Mammary epithelial cell (primary cell): ENCODE measurements around the gene ZNF436.

Experiments
- CTCF ChIP-seq, 2 donors: IDR thresholded peaks in 1 of 2; conservative IDR thresholded peaks in 1 of 2; 2 replicates each; pipeline ENCODE4 v1.5.1; 2011 to 2012; ENCODE audit warnings: inconsistent platforms in 2 of 2, low read length in 2 of 2, mild to moderate bottlenecking in 2 of 2, control low read depth in 1 of 2, low read depth in 1 of 2; ENCODE audit not compliant: insufficient read depth in 1 of 2; ENCODE audit errors: extremely low read depth in 1 of 2
- EZH2 ChIP-seq: IDR thresholded peaks from 2 replicates; pipeline ENCODE4 v1.6.1; 2012; ENCODE audit warnings: low read length, inconsistent platforms, borderline replicate concordance

DNA sequence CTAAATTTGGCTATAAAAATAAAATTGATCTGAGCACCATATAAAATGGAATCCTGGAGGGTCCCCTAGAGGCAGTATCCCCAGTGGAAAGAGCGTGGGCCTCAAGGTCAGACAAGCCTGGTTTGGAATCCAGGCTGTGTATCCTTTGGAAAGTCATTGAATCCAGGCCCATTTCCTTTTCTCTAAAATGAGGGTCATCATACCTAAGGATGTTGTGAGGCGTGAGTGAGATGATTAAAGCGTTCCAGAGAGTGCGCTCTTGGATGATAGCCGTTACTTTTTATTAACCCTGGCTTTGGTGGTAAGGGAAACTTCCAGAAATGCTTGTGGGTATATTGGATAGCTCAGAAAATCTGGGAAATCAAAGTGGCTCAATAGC, 683 bp upstream of the ZNF436 start:
- TF ChIP-seq CTCF (conservative IDR thresholded peaks at IDR 0.05 in 1 of 2, IDR thresholded peaks at IDR 0.05 in 1 of 2; ENCODE audit: extremely low read depth in 1 of 2, insufficient read depth in 1 of 2, low read depth in 1 of 2, low read length in 2 of 2) = no peak
- no peak for TF ChIP-seq EZH2
